HUES6 (cell line): Measurements from ENCODE around the gene MIGA1.

Source experiments
- H3K27ac ChIP-seq: 2 replicates; pipeline ENCODE4 v1.7.0; 2013; ENCODE audit warnings: low read depth, mild to moderate bottlenecking, low read length, inconsistent platforms
- H3K27me3 ChIP-seq: 2 replicates; pipeline ENCODE4 v1.6.1; 2013; ENCODE audit warnings: low read length; ENCODE audit not compliant: control insufficient read depth, insufficient read depth
- H3K36me3 ChIP-seq: 2 replicates; pipeline ENCODE4 v1.6.1; 2013; ENCODE audit warnings: low read length; ENCODE audit not compliant: control insufficient read depth, insufficient read depth
- H3K4me1 ChIP-seq: 2 replicates; pipeline ENCODE4 v1.6.1; 2013; ENCODE audit warnings: low read length; ENCODE audit not compliant: control insufficient read depth, insufficient read depth
- H3K4me3 ChIP-seq: 2 replicates; pipeline ENCODE4 v1.5.1; 2013; ENCODE audit warnings: low read depth, low read length
- H3K9ac ChIP-seq: one replicate; pipeline ENCODE4 v1.6.1; 2013; ENCODE audit warnings: mild to moderate bottlenecking, low read length
- H3K9me3 ChIP-seq: 2 replicates; pipeline ENCODE4 v1.6.1; 2013; ENCODE audit warnings: low read depth, low read length; ENCODE audit not compliant: control insufficient read depth, insufficient read depth

The MIGA1 gene

DNA sequence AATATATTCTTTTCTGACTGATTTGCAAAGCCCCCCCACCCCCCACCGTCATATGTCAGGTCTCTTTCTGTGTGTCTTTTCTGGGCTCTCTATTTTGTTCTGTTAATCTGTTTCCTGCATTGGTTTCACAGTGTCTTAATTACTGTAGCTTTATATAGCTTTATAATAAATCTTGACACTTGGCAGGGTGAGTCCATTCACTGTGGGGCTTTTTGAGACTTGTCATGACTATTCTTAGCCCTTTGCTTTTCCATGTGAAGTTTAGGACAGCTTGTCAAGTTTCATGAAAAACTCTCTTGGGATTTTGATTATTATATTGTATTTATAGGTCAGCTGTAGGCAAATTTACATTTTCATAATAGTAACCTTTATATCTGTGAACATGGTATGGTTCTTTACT, 50.4 kb downstream of the MIGA1 start:
- H3K9ac ChIP-seq, result no peak overlapping the region
- H3K4me1 ChIP-seq, result no peaks in the 10 kb centered on the region
- no peak overlapping the region for H3K27ac ChIP-seq
- H3K4me3 ChIP-seq, result no peak overlapping the region
- no peaks in the 10 kb centered on the region for H3K27me3 ChIP-seq
- H3K36me3 ChIP-seq, result peaks cover 2% of the 10 kb centered on the region; the same call in 1 of the 2 replicates
- no peaks in the 10 kb centered on the region for H3K9me3 ChIP-seq

DNA sequence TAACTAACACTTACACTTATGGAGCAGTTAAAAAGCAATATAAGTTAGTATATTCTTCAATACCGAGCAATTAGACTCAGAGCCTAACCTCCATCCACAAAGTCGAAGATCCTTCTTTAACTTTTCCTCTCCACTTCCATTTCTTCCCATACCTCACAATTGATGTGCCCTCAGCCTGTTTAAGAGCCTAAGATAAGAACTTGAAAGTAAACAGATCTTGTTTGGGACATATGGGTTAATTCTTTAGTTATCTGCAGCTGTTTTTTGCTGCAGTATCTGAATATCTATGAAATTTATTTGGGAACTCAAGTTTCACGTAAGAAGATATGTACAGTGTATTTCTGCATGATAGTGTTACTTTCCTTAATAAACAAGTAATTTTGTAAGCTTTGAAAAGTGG, 51.5 kb downstream of the MIGA1 start:
- Histone ChIP-seq H3K36me3 (peaks cover 2% of the 10 kb centered on the region; the same call in 1 of the 2 replicates), H3K27ac (no peak overlapping the region), H3K9me3 (no peaks in the 10 kb centered on the region), H3K27me3 (no peaks in the 10 kb centered on the region), H3K9ac (no peak overlapping the region), H3K4me3 (no peak overlapping the region), H3K4me1 (no peaks in the 10 kb centered on the region)

DNA sequence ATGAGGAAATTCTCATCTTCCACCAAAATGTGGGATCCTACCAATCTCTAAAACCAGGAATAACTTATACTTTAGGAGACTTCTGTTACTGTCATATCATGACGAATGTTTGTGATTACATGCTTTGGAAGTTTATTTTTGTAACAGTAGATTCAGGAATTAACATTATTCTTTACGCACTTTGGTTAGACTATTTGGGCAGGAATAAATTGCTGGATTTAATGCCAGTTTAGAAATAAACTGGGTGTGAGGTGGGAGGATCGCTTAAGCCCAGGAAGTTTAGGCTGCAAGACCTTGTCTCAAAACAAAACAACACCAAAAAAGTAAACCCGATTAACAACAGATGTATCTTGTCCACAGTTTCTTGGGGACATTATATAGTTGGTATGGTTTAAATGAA, 52.1 kb downstream of the MIGA1 start:
- Histone ChIP-seq H3K9me3 (no peaks in the 10 kb centered on the region), H3K4me1 (no peaks in the 10 kb centered on the region), H3K9ac (no peak overlapping the region), H3K4me3 (no peak overlapping the region), H3K27ac (no peak overlapping the region), H3K27me3 (no peaks in the 10 kb centered on the region), H3K36me3 (peaks cover 2% of the 10 kb centered on the region; the same call in 1 of the 2 replicates)

DNA sequence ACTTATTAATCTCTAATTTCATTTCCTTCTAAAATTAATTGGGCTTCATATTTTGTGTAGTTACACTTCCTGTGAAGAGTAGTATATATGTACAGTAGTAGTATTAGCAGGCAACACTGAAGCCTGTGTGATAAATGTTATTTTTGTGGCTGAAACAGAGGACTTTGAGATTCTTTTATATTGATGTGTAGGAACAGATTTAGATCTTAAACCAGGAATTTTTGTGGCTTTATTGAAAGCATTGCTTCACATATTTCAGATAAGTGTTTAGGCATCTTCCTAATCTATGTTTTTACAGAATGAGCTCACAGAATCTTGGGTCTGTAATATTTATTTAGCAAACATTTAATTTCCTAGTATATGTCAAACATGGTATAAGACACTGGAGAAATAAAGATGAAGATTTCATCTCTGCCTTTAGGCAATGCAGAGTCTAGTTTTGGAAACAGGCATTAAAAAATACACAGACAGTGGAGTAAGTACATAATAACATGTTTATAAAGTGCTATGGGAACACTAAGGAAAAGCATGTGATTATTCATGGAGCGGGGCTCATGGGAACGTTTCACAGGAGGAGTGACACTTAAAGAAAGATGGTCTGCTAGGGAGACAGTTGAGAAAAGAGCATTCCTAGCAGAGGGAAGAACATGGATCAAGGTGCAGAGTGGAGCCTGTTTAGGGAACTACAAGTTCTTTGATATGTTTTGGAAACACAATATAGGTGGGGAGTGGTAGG, 52.7 kb downstream of the MIGA1 start:
- Histone ChIP-seq H3K9me3 (no peaks in the 10 kb centered on the region), H3K36me3 (peaks cover 2% of the 10 kb centered on the region; the same call in 1 of the 2 replicates), H3K4me1 (no peaks in the 10 kb centered on the region), H3K27me3 (no peaks in the 10 kb centered on the region), H3K27ac (no peak overlapping the region), H3K4me3 (no peak overlapping the region), H3K9ac (no peak overlapping the region)

DNA sequence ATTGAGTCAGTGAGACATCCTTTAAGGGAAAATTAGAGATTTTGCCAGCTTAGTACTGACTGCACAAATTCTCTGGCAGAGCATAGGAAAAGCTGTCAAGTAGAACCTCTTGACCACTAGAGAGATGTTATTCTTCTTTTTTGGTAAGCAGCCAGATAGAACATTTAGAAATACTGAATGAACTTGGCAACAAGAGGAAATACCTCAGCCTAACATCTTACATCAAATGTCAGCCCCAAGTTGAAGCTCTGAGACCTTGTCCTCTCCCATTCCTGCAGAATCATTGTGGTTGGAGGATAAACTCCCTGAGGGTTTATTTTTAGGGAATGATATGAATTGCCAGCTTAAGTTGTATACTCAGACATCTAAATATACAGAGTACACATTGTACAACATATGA, 53.5 kb downstream of the MIGA1 start:
- Histone ChIP-seq H3K27me3 (no peaks in the 10 kb centered on the region), H3K9me3 (no peaks in the 10 kb centered on the region), H3K36me3 (no peaks in the 10 kb centered on the region), H3K27ac (no peak overlapping the region), H3K4me3 (no peak overlapping the region), H3K4me1 (0 out of 2 replicates have a peak, but pooled peaks cover 2% of the 10 kb centered on the region), H3K9ac (no peak overlapping the region)

DNA sequence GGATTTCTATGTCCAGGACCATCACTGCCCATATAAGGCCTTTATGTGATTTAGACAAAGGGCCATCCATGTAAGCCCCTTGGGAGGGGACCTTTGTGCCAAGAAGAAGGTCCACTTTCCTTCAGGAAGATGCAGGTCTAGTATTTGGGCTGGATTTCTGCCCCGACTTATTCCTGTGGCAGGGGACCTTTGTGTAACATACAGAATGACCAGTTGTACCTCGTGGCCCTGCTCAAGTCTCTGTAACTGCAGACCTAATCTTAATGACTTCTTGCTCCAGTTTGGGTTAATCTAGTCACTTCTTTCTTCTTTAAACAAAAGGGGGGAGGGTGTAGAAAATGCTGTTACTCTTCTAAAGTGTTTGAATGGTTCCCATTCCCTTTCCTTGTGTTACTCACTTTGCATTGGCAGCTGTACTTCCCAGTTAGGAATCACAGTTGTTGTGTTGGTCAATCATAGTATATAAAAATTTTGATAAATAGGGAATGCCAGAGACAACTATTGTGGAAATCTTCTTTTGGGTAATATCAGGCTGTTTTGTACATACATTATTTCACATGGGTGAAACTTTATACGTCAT, 54.2 kb downstream of the MIGA1 start:
- Histone ChIP-seq H3K27me3 (no peaks in the 10 kb centered on the region), H3K9ac (no peak overlapping the region), H3K9me3 (no peaks in the 10 kb centered on the region), H3K27ac (no peak overlapping the region), H3K36me3 (no peaks in the 10 kb centered on the region), H3K4me3 (no peak overlapping the region), H3K4me1 (0 out of 2 replicates have a peak, but pooled peaks cover 2% of the 10 kb centered on the region)

DNA sequence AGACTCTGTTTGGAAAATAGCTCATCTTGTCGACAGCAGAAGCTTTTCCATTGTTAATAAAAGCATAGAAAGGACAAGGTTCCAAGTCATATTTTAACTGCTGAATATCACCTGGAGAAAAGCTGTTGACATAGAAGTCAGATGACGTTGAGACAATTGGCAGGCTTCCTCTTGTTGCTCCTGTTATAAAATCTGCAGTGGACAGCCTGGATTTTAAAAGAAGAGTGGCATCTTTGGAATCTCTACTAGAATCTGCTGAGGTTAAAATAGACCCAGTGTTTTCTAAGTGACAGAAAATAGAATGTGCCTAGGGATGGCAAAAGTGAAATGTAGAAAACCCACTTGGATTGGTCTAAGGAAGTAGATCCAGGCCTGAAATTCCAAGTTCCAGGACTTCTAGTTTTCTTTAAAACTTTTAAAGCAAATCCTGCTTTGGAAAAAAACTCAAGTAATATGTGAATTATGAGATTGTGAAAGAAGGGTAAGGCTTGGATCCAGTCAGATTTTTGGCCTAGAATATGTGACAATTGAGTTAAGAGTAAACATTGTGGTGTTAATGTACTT, 55.4 kb downstream of the MIGA1 start:
- Histone ChIP-seq H3K36me3 (no peaks in the 10 kb centered on the region), H3K27ac (no peak overlapping the region), H3K4me3 (no peak overlapping the region), H3K4me1 (0 out of 2 replicates have a peak, but pooled peaks cover 2% of the 10 kb centered on the region), H3K27me3 (no peaks in the 10 kb centered on the region), H3K9ac (no peak overlapping the region), H3K9me3 (no peaks in the 10 kb centered on the region)

DNA sequence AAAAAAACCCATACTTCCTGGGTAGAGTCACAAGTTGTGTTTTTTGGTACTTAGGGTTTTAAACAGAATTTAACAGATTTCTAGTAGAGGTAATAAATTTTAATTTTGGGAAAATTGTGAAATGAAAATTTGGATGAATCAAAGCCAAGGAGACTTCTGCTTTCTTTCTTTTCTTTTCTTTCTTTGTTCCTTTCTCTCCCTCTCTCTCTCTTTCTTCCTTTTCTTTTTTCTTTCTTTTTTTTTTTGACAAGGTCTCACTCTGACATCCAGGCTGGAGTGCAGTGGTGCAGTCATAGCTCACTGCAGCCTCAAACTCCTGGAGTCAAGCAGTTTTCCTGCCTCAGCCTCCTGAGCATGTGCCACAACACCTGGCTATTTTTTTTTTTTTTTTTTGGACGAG, 62.1 kb downstream of the MIGA1 start:
- Histone ChIP-seq H3K4me1 (0 out of 2 replicates have a peak, but pooled peaks cover 2% of the 10 kb centered on the region), H3K27me3 (no peaks in the 10 kb centered on the region), H3K4me3 (no peak overlapping the region), H3K9ac (no peak overlapping the region), H3K27ac (no peak overlapping the region), H3K36me3 (0 out of 2 replicates have a peak, but pooled peaks cover 5% of the 10 kb centered on the region), H3K9me3 (no peaks in the 10 kb centered on the region)

DNA sequence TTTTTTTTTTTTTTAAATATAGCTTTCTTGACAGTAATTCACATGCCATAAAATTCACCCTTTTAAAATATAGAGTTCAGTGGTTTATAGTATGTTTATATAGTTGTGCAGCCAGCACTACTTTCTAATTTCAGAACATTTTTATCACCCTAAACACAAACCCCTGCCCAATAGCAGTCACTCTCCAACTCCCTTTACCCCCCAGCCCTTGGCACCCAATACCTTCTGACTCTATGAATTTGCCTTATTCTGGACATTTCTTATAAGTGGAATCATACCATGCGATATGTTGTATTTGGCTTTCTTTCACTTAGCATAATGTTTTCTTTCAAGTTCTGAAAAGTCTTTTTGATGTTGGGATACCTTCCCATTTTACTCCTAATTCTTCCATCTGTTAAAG, 66.5 kb downstream of the MIGA1 start:
- Histone ChIP-seq H3K9ac (no peak overlapping the region), H3K4me3 (no peak overlapping the region), H3K36me3 (0 out of 2 replicates have a peak, but pooled peaks cover 5% of the 10 kb centered on the region), H3K4me1 (no peaks in the 10 kb centered on the region), H3K9me3 (no peaks in the 10 kb centered on the region), H3K27ac (no peak overlapping the region), H3K27me3 (no peaks in the 10 kb centered on the region)

DNA sequence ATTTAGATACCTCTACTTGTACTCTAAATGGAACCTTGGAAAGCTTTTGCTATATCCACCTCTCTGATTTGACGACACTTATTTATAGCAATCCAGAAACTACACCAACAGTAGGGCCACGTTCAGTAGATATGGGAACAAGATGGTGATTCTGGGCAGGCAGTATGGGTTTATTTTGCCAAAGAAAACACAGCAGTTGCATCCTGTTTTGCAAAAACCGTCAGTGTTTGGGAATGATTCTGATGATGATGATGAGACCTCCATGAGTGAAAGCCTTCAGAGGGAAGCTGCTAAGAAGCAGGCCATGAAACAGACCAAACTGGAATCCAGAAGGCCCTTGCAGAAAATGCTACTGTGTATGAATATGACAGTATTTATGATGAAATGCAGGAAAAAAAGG, 67.5 kb downstream of the MIGA1 start:
- 0 out of 2 replicates have a peak, but pooled peaks cover 5% of the 10 kb centered on the region for H3K36me3 ChIP-seq
- H3K4me1 ChIP-seq, result no peaks in the 10 kb centered on the region
- H3K9ac ChIP-seq, result no peak overlapping the region
- H3K4me3 ChIP-seq, result no peak overlapping the region
- no peaks in the 10 kb centered on the region for H3K27me3 ChIP-seq
- no peak overlapping the region for H3K27ac ChIP-seq
- H3K9me3 ChIP-seq, result no peaks in the 10 kb centered on the region

DNA sequence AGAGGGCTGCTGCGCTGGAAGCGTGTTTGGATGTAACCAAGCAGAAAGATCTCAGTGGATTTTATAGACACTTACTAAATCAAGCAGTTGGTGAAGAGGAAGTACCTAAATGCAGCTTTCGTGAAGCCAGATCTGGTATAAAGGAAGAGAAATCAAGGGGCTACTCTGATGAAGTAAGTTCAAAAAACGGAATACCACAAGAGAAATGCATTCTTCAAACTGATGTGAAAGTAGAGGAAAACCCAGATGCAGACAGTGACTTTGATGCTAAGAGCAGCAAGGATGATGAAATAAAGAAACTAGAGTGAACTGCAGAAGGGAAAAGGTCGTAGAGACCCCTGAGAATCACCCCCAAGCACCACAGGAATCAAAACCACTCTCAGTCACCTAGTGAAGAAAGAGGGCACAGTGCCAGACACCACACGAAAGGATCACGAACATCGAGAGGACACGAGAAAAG, 68.2 kb downstream of the MIGA1 start:
- H3K9ac ChIP-seq, result no peak overlapping the region
- H3K4me3 ChIP-seq, result no peak overlapping the region
- H3K36me3 ChIP-seq, result 0 out of 2 replicates have a peak, but pooled peaks cover 5% of the 10 kb centered on the region
- H3K4me1 ChIP-seq, result no peaks in the 10 kb centered on the region
- H3K9me3 ChIP-seq, result no peaks in the 10 kb centered on the region
- no peaks in the 10 kb centered on the region for H3K27me3 ChIP-seq
- no peak overlapping the region for H3K27ac ChIP-seq
